Measurements from ENCODE around the gene BOLL. TPM values are rescaled to one million over a fixed set of nuclear protein-coding genes. Genes with fewer than 3 reads are reported as not detected.

The BOLL gene
- total RNA-seq, 1 experiment from 2014 or later, result not detected

- WGBS (ENCODE audit: extremely low coverage, insufficient read length, low lambda C conversion rate), result no CpG with 5 or more reads among the region's 11 CpGs
- no peak overlapping the region for H2AK5ac ChIP-seq (ENCODE audit: insufficient read length, low read length)
- no peak overlapping the region for H3K14ac ChIP-seq (ENCODE audit: insufficient read depth, low read length)
- Mint-ChIP-seq H3K27me3 (ENCODE audit: low read depth) (peaks cover 5% of the 10 kb centered on the region; the same call in 1 of the 2 replicates), H3K4me3 (no peak overlapping the region), H3K9me3 (peaks cover 15 to 16% of the 10 kb centered on the region in 2 experiments), H3K36me3 (ENCODE audit: insufficient read depth in 1 of 3, low read depth in 3 of 3) (peaks cover 3 to 15% (median 4%) of the 10 kb centered on the region in 3 experiments; a peak in 4 of 7 replicates), H3K27ac (no peak overlapping the region), H3K4me1 (peaks cover 3% of the 10 kb centered on the region in 2 experiments; a peak in 3 of 4 replicates)
- H3K23me2 ChIP-seq (ENCODE audit: insufficient read length, low read depth, low read length, poor library complexity, severe bottlenecking), result no peaks in the 10 kb centered on the region
- TF ChIP-seq, protein P1, sequence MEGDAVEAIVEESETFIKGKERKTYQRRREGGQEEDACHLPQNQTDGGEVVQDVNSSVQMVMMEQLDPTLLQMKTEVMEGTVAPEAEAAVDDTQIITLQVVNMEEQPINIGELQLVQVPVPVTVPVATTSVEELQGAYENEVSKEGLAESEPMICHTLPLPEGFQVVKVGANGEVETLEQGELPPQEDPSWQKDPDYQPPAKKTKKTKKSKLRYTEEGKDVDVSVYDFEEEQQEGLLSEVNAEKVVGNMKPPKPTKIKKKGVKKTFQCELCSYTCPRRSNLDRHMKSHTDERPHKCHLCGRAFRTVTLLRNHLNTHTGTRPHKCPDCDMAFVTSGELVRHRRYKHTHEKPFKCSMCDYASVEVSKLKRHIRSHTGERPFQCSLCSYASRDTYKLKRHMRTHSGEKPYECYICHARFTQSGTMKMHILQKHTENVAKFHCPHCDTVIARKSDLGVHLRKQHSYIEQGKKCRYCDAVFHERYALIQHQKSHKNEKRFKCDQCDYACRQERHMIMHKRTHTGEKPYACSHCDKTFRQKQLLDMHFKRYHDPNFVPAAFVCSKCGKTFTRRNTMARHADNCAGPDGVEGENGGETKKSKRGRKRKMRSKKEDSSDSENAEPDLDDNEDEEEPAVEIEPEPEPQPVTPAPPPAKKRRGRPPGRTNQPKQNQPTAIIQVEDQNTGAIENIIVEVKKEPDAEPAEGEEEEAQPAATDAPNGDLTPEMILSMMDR (conservative IDR thresholded peaks at IDR 0.05), result no peak
- H2BK15ac ChIP-seq (ENCODE audit: low read depth, low read length), result no peak overlapping the region
- H4K20me1 ChIP-seq (ENCODE audit: control insufficient read depth, insufficient read depth, insufficient read length), result no peaks in the 10 kb centered on the region
- H3K4me2 ChIP-seq (ENCODE audit: insufficient read depth, insufficient read length, low read length), result no peak overlapping the region
- no peak overlapping the region for H3K9ac ChIP-seq (ENCODE audit: extremely low read depth, insufficient read length, low read length)
- H4K8ac ChIP-seq (replicated peaks; ENCODE audit: insufficient read length, low read depth, low read length), result no peak overlapping the region
- H2BK5ac ChIP-seq (ENCODE audit: insufficient read length, low read length), result no peak overlapping the region
- H3K79me2 ChIP-seq (ENCODE audit: insufficient read depth, low read length), result no peaks in the 10 kb centered on the region
- H3K56ac ChIP-seq (ENCODE audit: insufficient read length, low read depth, low read length), result no peak overlapping the region
- no peak overlapping the region for H3K23ac ChIP-seq (ENCODE audit: insufficient read length, low read depth, low read length)
- no peaks in the 10 kb centered on the region for H3K27me3 ChIP-seq (ENCODE audit: insufficient read depth, low read length)
- H3K27ac ChIP-seq (ENCODE audit: insufficient read length, low read depth, low read length), result no peak overlapping the region
- H3K9me3 ChIP-seq (ENCODE audit: control insufficient read depth, low read depth, low read length), result no peaks in the 10 kb centered on the region
- H4K5ac ChIP-seq (ENCODE audit: insufficient read length, low read depth, low read length), result no peak overlapping the region
- no peak overlapping the region for H2AFZ ChIP-seq (ENCODE audit: low read length)
- no peak for DNase-seq
- H3K4me1 ChIP-seq (ENCODE audit: insufficient read depth, low read length), result no peaks in the 10 kb centered on the region
- no peak overlapping the region for H4K91ac ChIP-seq (ENCODE audit: insufficient read length, low read depth, low read length)
- H2BK12ac ChIP-seq (ENCODE audit: insufficient read length, low read depth, low read length), result no peak overlapping the region
- no peak overlapping the region for H3T11ph ChIP-seq (ENCODE audit: low read length)
- H2BK120ac ChIP-seq (ENCODE audit: low read depth, low read length, poor library complexity, severe bottlenecking), result no peak overlapping the region
- no peak overlapping the region for H3K18ac ChIP-seq (ENCODE audit: insufficient read length, low read depth, low read length)
- H2BK20ac ChIP-seq (ENCODE audit: low read depth, low read length, poor library complexity, severe bottlenecking), result no peak overlapping the region
- H3K4ac ChIP-seq (ENCODE audit: low read depth, low read length), result no peak overlapping the region
- H3K79me1 ChIP-seq (ENCODE audit: insufficient read depth, low read depth, low read length, poor library complexity, severe bottlenecking), result no peaks in the 10 kb centered on the region
Measured at GRCh38 chr2:197759625-197760292, 25.4 kb downstream of the BOLL start.

Measured in H9 (cell line).